Measurements from ENCODE around the gene SFTPA2.
"Not testable (repeated sequence)": the region's sequence is repeated elsewhere in the genome, so short reads cannot be mapped to it uniquely, and the experiment has no call there.

DNA sequence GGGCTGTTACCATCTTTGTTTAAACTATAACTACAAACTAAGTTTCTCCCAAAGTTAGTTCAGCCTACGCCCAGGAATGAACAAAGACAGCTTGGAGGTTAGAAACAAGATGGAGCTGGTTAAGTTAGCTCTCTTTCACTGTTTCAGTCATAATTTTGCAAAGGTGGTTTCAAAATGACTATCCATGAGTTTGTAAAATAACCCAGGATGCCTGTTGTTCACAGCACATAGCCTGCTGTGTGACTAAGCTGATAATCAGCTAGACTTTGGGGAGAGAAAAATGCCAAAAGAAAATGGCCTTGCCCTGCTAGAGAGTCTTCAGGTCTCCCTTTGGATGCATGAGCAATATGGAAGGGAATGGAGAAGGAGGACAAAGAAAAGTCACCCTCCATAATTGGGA lies 19.3 kb downstream of the SFTPA2 start:
- TF ChIP-seq, protein P1, sequence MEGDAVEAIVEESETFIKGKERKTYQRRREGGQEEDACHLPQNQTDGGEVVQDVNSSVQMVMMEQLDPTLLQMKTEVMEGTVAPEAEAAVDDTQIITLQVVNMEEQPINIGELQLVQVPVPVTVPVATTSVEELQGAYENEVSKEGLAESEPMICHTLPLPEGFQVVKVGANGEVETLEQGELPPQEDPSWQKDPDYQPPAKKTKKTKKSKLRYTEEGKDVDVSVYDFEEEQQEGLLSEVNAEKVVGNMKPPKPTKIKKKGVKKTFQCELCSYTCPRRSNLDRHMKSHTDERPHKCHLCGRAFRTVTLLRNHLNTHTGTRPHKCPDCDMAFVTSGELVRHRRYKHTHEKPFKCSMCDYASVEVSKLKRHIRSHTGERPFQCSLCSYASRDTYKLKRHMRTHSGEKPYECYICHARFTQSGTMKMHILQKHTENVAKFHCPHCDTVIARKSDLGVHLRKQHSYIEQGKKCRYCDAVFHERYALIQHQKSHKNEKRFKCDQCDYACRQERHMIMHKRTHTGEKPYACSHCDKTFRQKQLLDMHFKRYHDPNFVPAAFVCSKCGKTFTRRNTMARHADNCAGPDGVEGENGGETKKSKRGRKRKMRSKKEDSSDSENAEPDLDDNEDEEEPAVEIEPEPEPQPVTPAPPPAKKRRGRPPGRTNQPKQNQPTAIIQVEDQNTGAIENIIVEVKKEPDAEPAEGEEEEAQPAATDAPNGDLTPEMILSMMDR (IDR thresholded peaks at IDR 0.05; ENCODE audit: poor library complexity), result not testable (repeated sequence)
- not testable (repeated sequence) for TF ChIP-seq EZH2 (IDR thresholded peaks at IDR 0.05; ENCODE audit: borderline replicate concordance)

All from hepatocyte (in vitro differentiated cells).